ENCODE measurements around the gene CHKA.

DNA sequence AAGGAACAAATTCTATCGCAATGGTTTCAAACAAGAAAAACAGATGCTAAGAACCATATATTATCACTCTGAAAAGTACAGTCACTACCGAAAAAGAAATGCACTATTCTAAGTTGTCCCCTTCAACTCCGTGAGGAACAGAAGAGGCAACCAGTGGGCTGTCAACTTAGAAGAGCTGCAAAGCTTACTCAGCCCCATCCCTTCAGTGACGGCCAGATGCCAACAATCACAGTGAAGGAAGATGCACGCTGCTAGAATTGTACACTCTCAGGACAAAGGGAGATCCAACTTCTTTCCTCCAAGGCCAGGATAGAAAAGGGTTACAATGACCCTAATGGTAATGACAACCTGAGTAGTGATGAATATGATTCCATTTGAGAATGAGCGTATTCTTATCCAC is 38.5 kb upstream of the CHKA start:
- TF ChIP-seq, protein P1, sequence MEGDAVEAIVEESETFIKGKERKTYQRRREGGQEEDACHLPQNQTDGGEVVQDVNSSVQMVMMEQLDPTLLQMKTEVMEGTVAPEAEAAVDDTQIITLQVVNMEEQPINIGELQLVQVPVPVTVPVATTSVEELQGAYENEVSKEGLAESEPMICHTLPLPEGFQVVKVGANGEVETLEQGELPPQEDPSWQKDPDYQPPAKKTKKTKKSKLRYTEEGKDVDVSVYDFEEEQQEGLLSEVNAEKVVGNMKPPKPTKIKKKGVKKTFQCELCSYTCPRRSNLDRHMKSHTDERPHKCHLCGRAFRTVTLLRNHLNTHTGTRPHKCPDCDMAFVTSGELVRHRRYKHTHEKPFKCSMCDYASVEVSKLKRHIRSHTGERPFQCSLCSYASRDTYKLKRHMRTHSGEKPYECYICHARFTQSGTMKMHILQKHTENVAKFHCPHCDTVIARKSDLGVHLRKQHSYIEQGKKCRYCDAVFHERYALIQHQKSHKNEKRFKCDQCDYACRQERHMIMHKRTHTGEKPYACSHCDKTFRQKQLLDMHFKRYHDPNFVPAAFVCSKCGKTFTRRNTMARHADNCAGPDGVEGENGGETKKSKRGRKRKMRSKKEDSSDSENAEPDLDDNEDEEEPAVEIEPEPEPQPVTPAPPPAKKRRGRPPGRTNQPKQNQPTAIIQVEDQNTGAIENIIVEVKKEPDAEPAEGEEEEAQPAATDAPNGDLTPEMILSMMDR (IDR thresholded peaks at IDR 0.05) = no peak
- TF ChIP-seq POLR2AphosphoS5 (IDR thresholded peaks at IDR 0.05) = no peak
- no peak for TF ChIP-seq POLR2A (IDR thresholded peaks at IDR 0.05)
- no peak for TF ChIP-seq EP300 (IDR thresholded peaks at IDR 0.05)

Measured in suprapubic skin (tissue), 4 donors.